GM12801 (cell line): Measurements from ENCODE around the gene MCEMP1.

Source experiments
- CTCF ChIP-seq: IDR thresholded peaks from one replicate; pipeline ENCODE4 v1.5.1; 2011; ENCODE audit warnings: control low read depth; ENCODE audit not compliant: insufficient read length; ENCODE audit errors: extremely low read depth

MCEMP1 gene

DNA sequence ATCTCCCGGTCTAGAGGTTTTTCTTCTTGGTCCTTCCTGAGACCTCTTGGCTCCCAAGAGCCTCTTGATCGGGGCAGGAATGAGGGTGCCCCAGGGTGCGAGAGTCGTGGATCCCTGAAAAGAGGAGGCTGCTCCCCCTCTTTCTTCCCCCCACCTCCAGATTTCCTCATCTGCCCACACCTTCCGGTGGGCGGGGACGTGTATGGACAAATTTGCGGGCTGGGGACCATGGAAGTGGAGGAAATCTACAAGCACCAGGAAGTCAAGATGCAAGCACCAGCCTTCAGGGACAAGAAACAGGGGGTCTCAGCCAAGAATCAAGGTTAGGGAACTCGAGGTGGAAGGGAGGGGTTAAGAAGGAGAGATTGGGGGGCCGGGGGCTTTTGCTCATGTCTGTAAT, at the start of gene MCEMP1:
TSS of gene MCEMP1 (plus strand) at position 237 of the 400 bp plus-strand sequence. CDS start at position 268, 31 bp downstream.
- no peak for TF ChIP-seq CTCF

DNA sequence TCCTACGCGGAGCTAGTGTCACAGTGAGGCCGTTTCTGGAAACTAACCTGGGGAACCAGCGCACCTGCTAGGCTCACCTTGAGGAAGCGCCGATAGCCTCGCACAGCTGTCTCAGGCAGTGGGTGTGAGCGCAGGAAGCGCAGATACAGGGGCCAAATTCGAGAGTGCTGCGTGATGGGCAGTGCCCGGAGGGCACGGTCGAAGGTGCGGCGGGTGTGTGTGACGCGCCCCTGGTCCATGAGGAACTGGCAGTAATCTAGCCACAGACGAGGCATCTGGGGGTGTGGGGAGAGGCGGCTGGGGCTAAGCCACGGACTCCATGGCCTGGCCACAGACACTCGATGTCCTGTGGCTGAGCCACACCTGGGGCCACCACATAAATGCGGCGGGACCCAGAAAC, 49.7 kb upstream of the MCEMP1 start:
- no peak for TF ChIP-seq CTCF

GRCh38 chr19:7628589-7629311, 48.1 kb upstream of the MCEMP1 start:
- no peak for TF ChIP-seq CTCF

- TF ChIP-seq CTCF, result no peak
Measured at GRCh38 chr19:7629347-7630054, 47.4 kb upstream of the MCEMP1 start, which contains the start of the genes PET100 and XAB2. Gene PET100 (plus strand): TSS chr19:7629793. CDS start chr19:7629834, 41 bp downstream. Gene XAB2 (minus strand): TSS chr19:7629545. CDS start chr19:7629527, 18 bp downstream.

DNA sequence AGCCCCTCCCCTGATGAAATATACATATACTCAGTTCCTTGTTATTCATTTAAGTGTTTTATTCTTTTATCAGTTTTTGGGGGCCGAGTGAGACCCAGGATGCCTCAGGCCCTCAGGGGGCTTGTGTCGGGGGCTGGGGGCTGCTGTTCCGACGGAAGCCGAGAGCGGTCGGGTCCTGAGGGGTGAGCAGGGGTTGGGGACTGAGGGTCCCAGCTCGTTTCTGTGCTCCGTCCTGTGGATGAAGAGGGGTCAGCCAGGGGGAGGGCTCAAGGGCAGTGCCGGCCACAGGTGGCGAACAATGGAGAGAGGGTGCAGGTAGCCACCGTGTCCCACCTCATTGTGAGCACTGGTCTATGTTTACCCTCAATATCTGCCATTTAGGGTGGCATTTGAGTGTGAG, 45.3 kb upstream of the MCEMP1 start:
- TF ChIP-seq CTCF, result no peak

DNA sequence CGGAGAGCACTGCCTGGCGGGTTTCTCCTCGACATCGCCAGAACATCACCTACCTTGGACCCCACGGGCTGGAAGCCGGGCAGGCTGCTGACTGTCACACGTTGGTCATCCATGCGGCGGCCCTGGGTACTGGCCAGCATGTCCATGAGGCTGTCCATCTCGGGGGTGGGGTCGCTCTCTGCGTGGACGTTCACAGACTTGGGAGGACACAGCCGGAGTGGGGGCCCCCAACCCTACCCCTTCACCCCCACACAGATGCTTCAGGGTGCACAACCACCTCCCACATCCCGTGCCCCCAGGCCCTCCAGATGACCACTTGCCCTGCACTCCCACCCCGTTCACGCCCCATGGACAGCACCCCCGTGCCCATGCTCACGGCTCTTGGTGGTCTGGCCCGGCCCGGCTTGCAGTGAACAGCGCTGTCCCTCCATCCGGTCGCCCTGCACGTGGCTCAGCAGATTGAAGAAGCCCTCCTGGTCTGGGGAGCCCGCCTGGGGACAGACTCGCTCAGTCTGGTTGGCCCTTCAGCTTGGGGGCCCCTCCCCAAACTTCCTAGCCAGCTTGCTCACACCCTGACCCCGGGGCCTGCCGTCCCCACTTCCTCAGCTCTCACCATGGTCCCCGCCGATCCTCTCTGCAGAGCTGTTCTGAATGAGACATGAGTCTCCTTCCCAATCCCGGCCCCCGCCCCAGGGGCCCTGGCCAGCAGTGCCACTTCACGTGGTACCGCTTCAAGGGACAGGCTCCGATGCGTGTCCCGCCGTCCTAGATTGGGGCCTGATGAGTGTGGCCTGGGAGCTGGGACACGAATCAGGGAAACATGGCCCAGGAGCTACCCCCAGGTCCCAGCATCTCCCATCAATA, 44.3 kb upstream of the MCEMP1 start:
- no peak for TF ChIP-seq CTCF

- TF ChIP-seq CTCF, result no peak
Measured at GRCh38 chr19:7633698-7634097, 43.2 kb upstream of the MCEMP1 start, which contains the start of gene PCP2. Gene PCP2 (minus strand): TSS chr19:7633719. CDS start chr19:7633457, 262 bp downstream.
